ENCODE results near the gene MVD.

The MVD gene

DNA sequence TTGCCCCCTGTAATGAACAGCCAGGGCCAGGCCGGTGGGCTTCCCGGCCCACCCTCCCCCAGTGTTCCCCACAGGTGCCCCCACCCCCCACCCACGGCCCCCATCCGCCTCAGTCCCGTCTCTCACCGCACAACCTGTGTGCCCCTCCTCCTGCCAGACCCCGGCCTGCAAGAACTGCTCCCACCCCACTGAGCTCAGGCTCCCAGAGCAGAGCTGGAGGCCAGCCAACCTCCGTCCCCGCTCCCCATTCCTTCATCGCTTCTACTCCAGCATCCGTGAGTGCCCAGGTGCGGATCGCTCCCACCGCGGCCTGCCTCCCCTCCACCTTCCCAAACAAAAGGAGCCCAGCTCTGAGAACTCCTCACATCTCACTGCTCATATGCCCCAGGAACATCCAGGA is 4.2 kb downstream of the MVD start:
- in situ Hi-C loops (cut with MboI; ENCODE audit: low sequenced_read_pairs) = no loop called here

DNA sequence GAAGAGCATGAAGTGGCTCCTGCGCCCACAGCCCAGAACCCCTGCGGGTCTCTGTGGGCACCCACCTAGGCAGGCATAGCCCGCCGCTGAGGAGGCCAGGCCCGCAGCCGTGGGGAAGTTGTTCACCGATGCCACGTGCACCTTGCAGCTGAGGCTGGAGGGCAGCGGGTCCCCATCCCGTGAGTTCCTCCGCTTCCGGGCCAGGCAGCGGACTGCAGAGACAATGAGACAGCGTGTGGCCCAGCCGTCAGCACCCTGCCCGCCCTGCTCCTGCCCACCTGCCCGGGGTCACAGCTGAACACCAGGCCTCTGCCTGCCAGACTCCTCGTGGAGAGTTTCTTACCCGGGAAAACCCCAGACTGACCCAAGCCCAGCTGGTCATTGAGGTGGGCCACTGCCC is 5.5 kb downstream of the MVD start:
- in situ Hi-C loops (cut with MboI; ENCODE audit: low sequenced_read_pairs) = no loop called here

DNA sequence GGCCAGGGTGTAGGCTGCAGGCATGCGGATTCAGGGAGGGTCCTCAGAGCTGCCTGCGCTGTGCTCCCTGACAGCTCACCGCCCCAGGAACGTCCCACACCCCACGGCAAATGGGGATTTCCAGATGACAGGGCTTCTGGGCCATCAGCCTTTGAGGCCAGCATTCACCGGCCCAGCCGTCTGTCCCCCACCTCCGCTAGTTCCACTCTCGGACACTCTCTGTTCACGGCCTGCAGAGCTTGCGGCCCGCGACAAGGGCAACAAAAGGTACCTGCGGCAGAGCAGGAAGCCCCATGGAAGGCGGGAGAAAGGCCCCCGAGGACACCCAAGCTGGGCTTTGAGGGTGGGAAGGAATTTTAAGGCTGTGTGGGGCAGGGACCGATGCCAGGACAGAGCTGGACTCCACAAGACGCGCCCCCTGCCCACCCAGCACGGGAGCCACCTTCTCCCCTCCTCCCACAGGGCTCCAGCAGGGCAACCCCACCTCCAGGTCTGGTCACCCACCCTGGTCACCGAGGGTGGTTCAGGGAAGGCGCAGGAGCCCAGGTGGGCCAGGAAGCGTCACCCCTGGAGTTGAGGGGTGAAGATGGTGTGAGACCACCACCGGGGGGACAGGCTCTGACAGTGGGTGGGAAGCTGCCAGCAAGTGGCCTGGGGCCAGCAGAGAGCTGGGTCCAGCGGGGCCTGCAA is 6.5 kb downstream of the MVD start:
- in situ Hi-C loops (cut with MboI; ENCODE audit: low sequenced_read_pairs) = no loop called here

DNA sequence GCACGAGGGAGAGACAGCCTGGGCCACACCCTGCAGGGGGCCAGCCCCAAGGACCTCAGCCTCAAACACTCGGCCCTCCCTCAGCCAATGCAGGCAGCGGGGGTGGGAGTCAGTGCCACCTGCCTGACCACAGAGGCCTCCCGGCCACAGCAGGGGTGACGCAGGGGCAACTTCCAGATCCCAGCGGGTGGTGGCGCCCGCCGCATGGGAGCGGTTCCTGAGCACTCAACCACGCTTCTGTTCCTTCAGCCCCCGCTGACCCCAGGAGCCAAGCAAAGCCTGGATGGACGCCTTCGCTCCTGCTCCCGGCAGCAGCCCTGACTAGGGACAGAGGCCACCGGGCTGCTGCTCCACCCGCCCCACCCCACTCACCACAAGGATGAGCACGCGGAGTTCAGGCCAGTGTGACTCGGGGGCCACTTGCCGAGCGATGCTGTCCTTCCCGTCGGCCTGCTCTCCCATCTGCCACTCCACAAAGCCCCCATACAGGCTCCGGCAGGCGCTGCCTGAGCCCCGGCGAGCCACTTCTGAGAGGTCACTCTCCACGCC is 7.1 kb downstream of the MVD start:
- in situ Hi-C loops (cut with MboI; ENCODE audit: low sequenced_read_pairs) = no loop called here

DNA sequence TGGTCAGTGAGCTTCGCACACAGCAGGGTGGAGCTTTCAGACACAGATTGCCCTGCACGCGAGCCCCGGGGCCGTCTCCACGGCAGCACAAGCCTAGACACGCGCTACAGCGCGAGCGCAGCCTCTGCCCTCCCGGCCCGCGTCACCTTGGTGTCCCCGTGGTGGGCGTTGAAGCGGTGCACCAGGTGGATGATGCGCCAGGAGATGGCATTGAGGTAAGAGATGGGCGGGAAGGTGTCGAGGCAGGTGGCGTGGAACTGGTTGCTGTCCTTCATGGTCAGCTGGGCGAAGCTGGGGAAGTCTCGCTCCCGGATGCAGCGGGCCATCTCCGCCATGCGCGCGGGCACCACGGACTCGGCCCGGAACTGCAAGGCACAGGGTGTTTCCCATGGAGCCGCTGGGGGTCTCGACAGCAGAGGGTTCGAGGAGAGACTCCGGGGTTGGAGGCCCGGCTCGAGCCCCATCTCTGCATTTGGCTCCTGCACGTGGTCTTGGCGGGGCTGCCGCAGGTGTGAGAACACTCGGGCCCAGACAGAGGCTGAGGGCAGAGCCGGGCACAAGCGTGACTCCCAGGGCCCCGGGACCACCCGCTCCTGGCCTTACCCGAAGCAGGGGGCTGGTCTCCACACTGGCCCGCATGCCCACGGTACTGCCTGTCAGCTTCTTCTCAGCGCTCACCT is 7.7 kb downstream of the MVD start:
- in situ Hi-C loops (cut with MboI; ENCODE audit: low sequenced_read_pairs) = no loop called here

DNA sequence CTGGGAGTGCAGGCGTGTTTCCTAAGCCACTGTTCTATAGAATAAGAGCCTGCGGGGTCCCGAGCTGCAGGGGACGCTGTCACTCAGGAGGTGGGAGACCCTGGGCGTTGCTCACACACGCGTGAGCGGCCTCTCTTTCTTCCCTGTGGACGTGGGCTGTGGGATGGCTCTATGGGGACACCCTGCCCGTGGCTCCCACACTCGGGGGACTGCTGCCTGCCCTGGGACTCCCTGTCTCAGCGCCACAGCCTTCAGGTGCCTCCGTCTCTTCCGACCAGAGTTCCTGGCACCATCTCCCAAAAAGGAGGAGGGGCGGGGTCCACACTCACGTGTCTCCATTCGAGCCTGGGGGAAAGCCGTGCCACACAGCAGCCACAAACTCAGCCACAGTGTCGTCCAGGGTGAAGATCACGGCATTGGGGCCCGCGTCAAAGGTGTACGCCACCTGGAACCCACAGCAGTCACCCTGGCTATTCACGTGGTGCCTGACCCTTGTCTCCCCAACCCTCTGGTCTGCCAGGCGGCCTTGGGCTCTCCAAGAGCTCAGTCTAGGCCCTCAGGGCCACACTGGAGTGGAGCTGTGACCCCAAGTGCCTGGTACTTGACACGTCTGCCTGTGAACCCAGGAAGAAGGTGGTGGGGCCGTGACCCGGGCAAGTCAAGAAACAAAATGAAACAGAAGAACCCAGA is 8.4 kb downstream of the MVD start:
- in situ Hi-C loops (cut with MboI; ENCODE audit: low sequenced_read_pairs) = no loop called here

DNA sequence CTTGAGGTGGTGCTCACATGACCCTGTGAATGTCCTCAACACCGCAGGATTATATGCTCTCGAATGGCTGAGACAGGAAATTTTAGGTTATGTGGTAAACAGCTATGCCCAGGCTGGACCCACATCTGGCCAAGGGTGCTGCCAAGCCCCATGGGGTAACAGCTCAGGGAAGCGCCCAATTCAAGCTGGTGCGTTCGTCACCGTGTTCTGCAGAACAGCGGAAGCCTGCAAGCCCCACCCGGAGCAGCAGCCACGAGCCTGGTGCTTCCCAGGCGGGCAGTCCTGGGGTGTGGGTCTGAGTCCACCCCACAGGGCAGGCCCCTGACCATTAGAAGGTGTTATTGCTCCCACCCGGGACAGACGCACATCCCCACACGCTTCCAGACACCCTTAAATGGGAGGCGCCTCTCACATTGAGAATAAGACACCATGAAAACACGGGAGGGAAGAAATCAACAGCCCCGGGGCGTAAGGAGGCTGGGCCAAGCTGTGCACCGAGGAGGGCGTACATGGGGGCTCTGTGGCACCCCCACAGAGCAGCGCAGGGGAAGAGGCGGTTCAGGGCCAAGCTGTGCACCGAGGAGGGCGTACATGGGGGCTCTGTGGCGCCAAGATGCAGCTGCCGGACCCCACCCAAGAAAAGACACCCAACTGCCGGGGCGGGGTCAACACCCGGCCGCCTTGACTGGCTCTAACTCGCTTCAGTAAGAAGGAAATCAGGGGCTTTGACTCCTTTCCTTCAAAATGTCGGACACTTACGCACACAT is 9.1 kb downstream of the MVD start:
- in situ Hi-C loops (cut with MboI; ENCODE audit: low sequenced_read_pairs) = no loop called here

DNA sequence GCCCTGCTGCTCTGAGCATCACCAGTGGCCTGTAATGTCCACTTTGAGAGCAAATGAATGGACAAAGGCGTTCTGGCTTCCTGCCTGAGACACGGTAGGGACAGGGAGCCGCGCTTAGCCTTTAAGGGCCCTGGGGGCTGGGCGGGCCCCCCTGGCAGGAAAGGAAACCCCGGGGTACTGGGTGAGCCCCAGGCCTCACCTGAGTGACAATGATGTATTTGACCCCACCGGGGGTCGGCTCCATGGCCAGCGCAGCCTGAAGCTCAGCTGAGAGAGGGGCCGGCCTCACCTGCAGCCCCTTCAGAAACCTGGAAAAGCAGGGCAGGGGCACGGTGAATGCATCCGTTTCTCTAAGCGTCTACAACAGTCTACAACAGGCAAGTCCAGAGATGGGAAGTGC is 9.8 kb downstream of the MVD start:
- in situ Hi-C loops (cut with MboI; ENCODE audit: low sequenced_read_pairs) = no loop called here

DNA sequence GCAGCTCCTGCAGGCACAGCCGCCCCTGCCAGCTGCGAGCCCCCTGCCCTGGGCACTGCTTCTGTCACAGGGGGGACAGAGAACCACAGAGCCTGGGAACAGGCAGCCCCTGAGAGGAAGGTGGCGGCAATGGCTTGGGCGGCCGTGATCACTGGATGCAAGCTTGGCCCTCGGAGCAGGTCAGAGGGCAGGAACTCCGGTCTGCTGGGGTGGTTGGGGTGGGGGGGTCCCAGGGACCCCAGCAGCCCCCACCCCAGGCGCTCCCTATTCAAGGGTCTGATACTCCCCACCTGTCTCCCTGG is 10.2 kb downstream of the MVD start:
- in situ Hi-C loops (cut with MboI; ENCODE audit: low sequenced_read_pairs) = no loop called here

DNA sequence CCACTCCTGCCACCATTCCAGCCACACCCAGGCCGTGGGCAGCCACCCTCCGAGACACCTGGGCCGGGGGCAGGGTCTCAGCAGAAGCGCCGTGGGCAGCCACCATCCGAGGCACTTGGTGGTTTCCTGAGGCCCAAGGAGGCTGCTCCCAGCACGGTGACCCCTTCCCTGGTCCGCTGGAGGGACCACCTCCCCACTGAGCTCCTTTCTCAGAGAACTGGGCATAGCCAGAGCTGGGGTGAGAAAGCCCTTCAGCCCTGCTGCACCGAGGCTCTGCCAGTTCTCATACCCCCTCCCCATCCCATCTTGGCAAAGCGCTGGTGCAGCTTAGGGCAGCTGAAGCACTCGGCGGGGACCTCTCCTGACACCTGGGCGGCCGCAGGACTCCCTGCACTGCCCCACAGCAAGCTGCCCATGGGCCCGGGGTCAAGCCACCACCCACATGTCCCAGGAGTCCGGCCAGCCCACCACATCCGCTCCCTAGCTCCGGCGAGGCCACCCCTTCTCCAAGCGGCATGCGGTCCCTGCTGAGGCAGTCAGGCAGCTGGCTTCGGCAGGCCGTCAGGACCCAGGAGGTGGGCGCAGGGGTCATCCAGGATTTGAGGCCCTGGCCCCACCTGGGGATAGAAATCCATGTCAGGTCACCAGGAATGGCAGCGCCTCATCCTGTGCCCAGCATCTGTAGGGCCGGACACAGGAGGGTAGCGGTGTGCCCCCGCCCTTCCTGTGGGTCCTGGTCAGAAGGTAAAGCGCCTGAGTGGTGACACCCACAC is 10.7 kb downstream of the MVD start:
- in situ Hi-C loops (cut with MboI; ENCODE audit: low sequenced_read_pairs) = no loop called here

DNA sequence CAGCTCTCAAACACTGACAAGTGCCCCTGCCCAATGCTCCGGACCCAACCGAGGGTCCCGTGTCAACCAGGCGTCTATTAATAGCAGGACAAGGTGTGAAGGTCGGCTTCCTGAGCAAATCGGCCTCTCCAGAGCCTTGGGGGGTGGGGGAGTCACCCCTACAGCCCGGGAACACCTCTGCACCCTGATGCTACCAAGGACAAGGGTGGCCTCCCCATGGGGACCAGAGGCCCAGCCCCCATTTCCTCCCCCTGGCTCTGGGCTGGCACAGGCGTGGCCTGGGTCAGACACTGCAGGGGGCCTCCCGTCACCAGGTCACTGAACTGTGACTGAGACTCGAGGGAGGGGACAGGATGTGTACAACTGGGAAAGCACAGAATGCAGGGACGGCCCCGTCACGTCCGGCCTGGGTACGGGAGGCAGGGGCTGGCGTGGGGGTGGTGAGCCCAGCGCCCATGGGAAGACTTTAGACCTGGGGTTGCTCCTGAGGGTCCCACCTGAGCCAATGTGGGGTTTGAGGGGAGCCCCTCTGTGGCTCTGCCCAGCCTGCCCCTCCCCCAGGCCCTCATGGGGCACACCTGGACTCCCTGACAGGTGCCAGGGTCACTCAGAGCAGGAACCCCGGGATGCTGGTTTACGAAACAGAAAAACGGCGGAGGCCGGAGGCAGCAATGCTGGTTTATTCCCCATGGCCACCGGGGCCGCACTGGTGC is 11.5 kb downstream of the MVD start:
- in situ Hi-C loops (cut with MboI; ENCODE audit: low sequenced_read_pairs) = no loop called here

DNA sequence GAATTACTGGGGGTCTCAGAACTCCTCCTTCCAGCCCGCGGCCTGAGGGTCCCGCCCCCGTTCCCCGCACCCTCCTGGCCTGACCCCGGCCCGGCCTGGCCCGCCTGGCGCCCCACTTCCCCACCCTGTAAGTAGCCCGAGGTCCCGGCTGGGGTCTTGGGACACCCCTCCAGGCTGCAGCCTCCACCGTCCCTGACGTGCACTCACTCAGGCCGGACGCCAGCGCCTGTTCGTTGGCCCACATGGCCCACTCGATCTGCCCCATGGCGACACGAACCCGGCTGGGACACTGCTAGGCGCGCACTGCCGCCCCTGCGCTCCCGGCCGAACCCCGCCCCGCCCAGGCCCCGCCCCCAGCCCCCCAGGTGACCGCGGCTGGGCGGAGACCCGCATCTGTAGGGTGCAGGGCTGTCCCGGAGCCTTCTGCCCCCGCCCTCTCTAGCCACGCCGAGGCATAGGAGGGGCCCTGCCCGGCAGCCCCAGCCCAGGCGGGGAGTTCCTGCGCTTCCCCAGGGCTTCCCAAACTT is 12.1 kb downstream of the MVD start, which contains the start of gene CYBA:
Gene CYBA (minus strand): TSS at position 305 of the 527 bp plus-strand sequence. CDS start 40 bp downstream, at position 265.
- in situ Hi-C loops (cut with MboI; ENCODE audit: low sequenced_read_pairs) = no loop called here

DNA sequence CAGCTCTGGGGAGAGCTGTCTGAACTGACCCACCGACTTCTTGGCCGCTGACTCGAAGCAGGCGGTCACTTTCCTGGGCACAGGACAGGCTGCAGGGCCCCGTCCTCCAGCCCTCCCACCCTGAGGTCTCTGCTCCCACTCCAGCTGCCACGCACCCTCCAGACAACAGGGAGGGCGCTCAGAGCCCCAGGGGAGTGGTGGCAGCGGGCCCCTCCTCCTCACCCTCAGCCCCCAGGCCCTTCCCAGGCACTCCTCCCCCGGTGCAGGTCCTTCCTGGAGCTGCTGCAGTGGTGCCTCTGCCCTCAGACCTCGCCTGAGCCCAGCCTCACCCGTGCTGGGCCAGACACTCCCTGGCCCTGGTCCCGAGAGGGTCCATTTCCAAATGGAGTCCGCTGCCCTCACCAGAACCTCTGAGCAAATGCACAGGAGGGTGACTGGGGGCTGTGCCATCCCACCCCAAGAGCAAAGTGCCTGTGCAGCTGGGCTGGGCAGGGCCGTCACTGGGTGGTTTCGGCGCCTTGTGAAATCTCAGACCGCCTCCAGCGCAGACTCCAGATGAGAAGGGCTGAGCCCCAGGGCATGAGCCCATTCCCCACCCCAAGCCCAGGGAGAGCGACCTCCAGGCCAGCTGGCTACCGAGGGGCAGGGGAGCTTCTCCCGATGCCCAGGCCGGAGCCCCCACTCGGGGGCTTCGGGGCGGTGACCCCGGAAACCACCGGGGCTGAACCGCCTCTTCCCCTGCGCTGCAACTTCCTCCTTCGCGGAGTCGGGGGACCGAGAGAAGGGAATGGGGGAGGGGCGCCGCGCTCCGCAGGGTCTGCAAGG is 12.8 kb downstream of the MVD start:
- in situ Hi-C loops (cut with MboI; ENCODE audit: low sequenced_read_pairs) = no loop called here

DNA sequence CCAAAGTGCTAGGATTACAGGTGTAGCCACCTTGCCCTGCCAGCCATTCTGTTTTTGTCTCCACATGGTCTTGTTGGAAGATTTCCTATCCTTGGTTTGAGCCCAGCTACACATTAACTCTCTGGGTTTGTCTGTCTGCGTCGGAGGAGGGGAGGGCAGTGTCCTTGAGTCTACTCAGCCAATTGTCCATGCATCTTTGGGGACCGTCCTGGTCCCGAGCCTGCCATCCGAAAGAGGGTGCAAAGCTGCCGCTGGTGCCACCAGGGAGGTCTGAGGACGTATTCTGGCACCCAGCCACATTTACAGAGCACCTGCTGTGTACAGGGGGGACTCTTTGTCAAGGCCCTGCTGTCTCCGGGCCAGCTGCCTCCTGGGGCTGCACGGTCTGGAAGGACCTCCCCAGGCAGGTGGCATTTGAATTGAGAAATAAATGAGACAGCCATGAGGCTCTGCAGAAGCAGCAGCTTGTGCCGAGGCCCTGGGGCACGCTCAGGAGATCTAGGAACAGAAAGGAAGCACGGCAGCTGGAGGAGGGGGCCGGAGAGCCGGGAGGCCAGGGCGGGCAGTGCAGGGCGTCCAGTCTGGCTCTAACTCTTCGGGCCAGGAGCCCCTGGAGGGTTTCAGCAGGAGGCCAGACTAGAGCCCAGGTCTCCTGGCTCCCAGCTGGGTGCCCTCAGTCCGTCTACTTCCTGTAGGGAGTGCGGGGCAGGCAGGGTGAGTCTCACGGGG is 13.5 kb downstream of the MVD start:
- in situ Hi-C loops (cut with MboI; ENCODE audit: low sequenced_read_pairs) = no loop called here

DNA sequence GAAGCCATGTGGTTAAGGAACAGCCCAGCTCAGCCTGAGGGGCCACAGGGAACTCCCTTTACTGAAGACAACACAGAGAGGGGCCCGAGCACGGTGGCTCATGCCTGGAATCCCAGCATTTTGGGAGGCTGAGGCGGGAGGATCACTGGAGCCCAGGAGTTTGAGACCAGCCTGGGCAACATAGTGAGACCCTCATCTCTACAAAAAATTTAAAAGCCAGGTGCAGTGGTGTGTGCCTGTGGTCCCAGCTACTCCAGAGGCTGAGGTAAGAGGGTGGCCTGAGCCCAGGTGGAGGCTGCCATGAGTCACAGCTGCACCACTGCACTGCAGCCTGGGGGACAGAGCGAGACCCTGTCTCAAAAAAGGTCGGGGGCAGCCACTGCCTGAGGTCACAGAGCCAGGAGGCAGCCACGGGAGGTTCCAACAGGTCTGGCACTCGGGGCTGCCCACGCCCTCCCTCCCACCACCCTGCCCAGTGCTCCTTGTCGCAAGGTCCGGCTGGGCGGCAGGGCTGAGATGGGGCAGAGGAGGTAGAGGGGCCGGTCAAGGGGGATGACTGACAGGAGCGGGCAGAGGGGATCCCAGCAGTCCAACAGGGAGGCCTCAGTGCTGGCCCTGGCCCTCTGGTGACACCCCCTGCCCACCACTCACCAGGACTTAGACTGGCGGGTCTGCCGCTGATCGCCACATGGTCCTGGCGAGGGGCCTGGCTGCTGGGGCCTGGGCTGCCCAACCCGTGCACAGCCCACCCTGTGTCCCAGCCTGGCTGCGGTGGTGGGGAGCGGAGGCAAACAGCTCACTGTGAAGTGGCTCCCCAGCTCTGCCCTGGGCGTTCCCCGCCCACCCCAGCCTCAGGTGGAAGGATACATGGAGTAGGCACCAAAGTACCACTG is 15.5 kb downstream of the MVD start:
- in situ Hi-C loops (cut with MboI; ENCODE audit: low sequenced_read_pairs) = no loop called here

DNA sequence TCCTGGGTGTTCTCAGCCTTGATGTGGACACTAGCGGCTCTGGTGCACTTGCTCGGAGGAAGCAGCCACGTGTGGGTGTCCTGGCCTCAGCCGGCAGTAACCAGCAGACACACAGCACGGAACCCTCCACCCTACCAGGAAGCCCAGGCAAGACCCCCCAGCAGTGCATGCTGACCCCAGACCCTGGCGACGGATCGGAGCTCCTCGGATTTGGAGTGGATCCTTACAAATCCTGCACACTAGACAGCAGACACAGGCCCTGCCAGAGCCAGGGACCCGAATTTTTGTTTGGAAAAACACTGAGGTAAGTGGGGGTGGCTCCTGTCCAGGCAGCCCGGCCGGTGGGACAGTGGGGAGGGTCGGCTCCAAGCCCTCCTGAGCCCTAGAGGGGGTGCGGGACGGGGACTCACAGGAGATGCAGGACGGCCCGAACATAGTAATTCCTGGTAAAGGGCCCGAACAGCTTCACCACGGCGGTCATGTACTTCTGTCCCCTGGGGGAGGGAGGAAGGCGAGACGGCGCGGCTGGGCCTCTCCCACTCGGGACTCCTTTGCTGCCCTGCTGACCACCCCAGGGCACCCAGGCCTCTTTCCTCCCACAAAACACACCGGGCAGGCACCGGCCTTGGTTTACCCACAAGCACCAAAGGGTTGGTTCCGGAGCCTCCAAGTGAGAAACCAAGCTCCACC is 16.4 kb downstream of the MVD start:
- in situ Hi-C loops (cut with MboI; ENCODE audit: low sequenced_read_pairs) = no loop called here

DNA sequence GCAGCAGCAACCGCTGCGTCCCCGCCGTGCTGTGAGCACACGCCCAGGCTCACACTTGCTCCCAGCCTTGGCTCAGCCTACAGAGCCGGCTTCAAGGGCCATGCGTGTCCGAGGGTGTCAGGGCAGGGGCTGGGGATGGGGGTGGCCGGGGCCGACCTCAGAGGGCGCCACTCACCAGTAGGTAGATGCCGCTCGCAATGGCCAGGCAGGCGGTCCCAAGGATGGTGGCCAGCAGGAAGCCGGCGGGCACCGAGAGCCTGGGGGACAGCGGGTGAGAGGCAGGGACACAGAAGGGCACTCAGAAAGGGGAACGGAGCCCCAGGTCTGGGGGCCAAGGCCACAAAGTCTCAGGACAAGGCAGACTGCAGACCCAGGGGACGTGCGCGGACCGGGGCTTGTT is 16.9 kb downstream of the MVD start:
- in situ Hi-C loops (cut with MboI; ENCODE audit: low sequenced_read_pairs) = no loop called here
